ENCODE measurements around the gene CXCR1. TPM values are rescaled to one million over a fixed set of nuclear protein-coding genes. Genes with fewer than 3 reads are reported as not detected.

The CXCR1 gene
- total RNA-seq (ENCODE audit: low replicate concordance), result not detected in 2 replicates

GRCh38 chr2:218166791-218167190 is at the start of gene CXCR1:
CXCR1 (minus strand) TSS chr2:218166962; CDS start chr2:218165211, 1,751 bp downstream.
- no peak within 1 kb of the TSS for H3K9ac ChIP-seq
- H4K20me1 ChIP-seq (ENCODE audit: low read depth), result no peaks in the 10 kb centered on the region
- H3K4me3 Mint-ChIP-seq, result no peak within 1 kb of the TSS
- no peak within 1 kb of the TSS for H3K4me3 ChIP-seq
- no peaks in the 10 kb centered on the region for H3K36me3 Mint-ChIP-seq
- no peaks in the 10 kb centered on the region for H3K9me3 ChIP-seq (ENCODE audit: low read depth)
- no peak within 1 kb of the TSS for H3K4me2 ChIP-seq
- H3K27me3 ChIP-seq, result no peaks in the 10 kb centered on the region
- no peak for DNase-seq (ENCODE audit: low spot score)
- H3K27ac ChIP-seq, result no peak within 1 kb of the TSS
- H3K27me3 Mint-ChIP-seq (ENCODE audit: insufficient read depth, low read depth), result peaks cover 27% of the 10 kb centered on the region
- H3K4me1 ChIP-seq, result no peaks in the 10 kb centered on the region
- no peaks in the 10 kb centered on the region for H3K9me3 Mint-ChIP-seq
- H2AFZ ChIP-seq (replicated peaks), result no peak within 1 kb of the TSS
- H3K27ac Mint-ChIP-seq, result no peak within 1 kb of the TSS
- no peaks in the 10 kb centered on the region for H3K79me2 ChIP-seq (ENCODE audit: low read depth)
- TF ChIP-seq EZH2 (IDR thresholded peaks at IDR 0.05) (no peak), EZH2phosphoT487 (IDR thresholded peaks at IDR 0.05) (no peak)
- TF ChIP-seq, protein P1, sequence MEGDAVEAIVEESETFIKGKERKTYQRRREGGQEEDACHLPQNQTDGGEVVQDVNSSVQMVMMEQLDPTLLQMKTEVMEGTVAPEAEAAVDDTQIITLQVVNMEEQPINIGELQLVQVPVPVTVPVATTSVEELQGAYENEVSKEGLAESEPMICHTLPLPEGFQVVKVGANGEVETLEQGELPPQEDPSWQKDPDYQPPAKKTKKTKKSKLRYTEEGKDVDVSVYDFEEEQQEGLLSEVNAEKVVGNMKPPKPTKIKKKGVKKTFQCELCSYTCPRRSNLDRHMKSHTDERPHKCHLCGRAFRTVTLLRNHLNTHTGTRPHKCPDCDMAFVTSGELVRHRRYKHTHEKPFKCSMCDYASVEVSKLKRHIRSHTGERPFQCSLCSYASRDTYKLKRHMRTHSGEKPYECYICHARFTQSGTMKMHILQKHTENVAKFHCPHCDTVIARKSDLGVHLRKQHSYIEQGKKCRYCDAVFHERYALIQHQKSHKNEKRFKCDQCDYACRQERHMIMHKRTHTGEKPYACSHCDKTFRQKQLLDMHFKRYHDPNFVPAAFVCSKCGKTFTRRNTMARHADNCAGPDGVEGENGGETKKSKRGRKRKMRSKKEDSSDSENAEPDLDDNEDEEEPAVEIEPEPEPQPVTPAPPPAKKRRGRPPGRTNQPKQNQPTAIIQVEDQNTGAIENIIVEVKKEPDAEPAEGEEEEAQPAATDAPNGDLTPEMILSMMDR (IDR thresholded peaks at IDR 0.05), result no peak
- H3K4me1 Mint-ChIP-seq, result no peaks in the 10 kb centered on the region
- H3K36me3 ChIP-seq, result no peaks in the 10 kb centered on the region
- no peaks in the 10 kb centered on the region for H3F3A ChIP-seq (ENCODE audit: low read depth)

GRCh38 chr2:218216336-218216673 is 49.5 kb upstream of the CXCR1 start:
- no peaks in the 10 kb centered on the region for H3K9me3 Mint-ChIP-seq
- no peaks in the 10 kb centered on the region for H3K36me3 ChIP-seq
- no peak overlapping the region for H3K9ac ChIP-seq
- peak overlapping the region; percentile 95 for H3K4me3 Mint-ChIP-seq
- H3K4me1 ChIP-seq, result peaks cover 13% of the 10 kb centered on the region
- peaks cover 2% of the 10 kb centered on the region for H3K36me3 Mint-ChIP-seq
- H3K27ac ChIP-seq, result no peak overlapping the region
- H3K27me3 Mint-ChIP-seq (ENCODE audit: insufficient read depth, low read depth), result peaks cover 2% of the 10 kb centered on the region
- H4K20me1 ChIP-seq (ENCODE audit: low read depth), result peaks cover 33% of the 10 kb centered on the region
- peak overlapping the region; percentile 88 for H3K4me2 ChIP-seq
- H3K27me3 ChIP-seq, result no peaks in the 10 kb centered on the region
- peaks cover 42% of the 10 kb centered on the region for H3K79me2 ChIP-seq (ENCODE audit: low read depth)
- no peak for DNase-seq (ENCODE audit: low spot score)
- TF ChIP-seq EZH2 (IDR thresholded peaks at IDR 0.05) (no peak), EZH2phosphoT487 (IDR thresholded peaks at IDR 0.05) (no peak)
- TF ChIP-seq, protein P1 (IDR thresholded peaks at IDR 0.05), result no peak
- peak overlapping the region; percentile 82 for H3K4me3 ChIP-seq
- peaks cover 6% of the 10 kb centered on the region for H3F3A ChIP-seq (ENCODE audit: low read depth)
- peaks cover 29% of the 10 kb centered on the region for H3K4me1 Mint-ChIP-seq
- peak overlapping the region; percentile 74 for H2AFZ ChIP-seq (replicated peaks)
- no peaks in the 10 kb centered on the region for H3K9me3 ChIP-seq (ENCODE audit: low read depth)
- peak overlapping the region; percentile 72 for H3K27ac Mint-ChIP-seq

GRCh38 chr2:218214116-218214515 is 47.4 kb upstream of the CXCR1 start:
- Mint-ChIP-seq H3K36me3 (no peaks in the 10 kb centered on the region), H3K27me3 (ENCODE audit: insufficient read depth, low read depth) (peaks cover 2% of the 10 kb centered on the region), H3K4me1 (peaks cover 20% of the 10 kb centered on the region), H3K27ac (no peak overlapping the region), H3K4me3 (no peak overlapping the region), H3K9me3 (peaks cover 10% of the 10 kb centered on the region)
- Histone ChIP-seq H3K4me1 (peaks cover 11% of the 10 kb centered on the region), H3F3A (ENCODE audit: low read depth) (peaks cover 6% of the 10 kb centered on the region), H2AFZ (replicated peaks) (no peak overlapping the region), H3K36me3 (no peaks in the 10 kb centered on the region), H3K9ac (no peak overlapping the region), H3K4me3 (no peak overlapping the region), H3K27me3 (peaks cover 8% of the 10 kb centered on the region), H3K4me2 (no peak overlapping the region), H3K79me2 (ENCODE audit: low read depth) (peaks cover 21% of the 10 kb centered on the region), H4K20me1 (ENCODE audit: low read depth) (peaks cover 13% of the 10 kb centered on the region), H3K27ac (no peak overlapping the region), H3K9me3 (ENCODE audit: low read depth) (no peaks in the 10 kb centered on the region)
- DNase-seq (ENCODE audit: low spot score), result no peak
- TF ChIP-seq EZH2phosphoT487 (IDR thresholded peaks at IDR 0.05) (no peak), EZH2 (IDR thresholded peaks at IDR 0.05) (no peak)
- TF ChIP-seq, protein P1 (IDR thresholded peaks at IDR 0.05), result no peak

All from neural progenitor cell (in vitro differentiated cells).